Activated CD8-positive, alpha-beta memory T cell treated with anti-CD3 and anti-CD28 coated beads for 1 hour (primary cell): ENCODE measurements around the gene GJC2.

Experiments
- DNase-seq, 2 donors: peaks; one replicate each; pipeline ENCODE4 v3.0.0-alpha.2; 2020; ENCODE audit warnings: low read depth in 1 of 2; ENCODE audit errors: extremely low read depth in 1 of 2

The GJC2 gene

GRCh38 chr1:228156515-228156881 is 6.8 kb downstream of the GJC2 start:
- no peak for DNase-seq

- no peak for DNase-seq
These were observed 7.4 kb downstream of the GJC2 start for GRCh38 chr1:228156941-228157728.

GRCh38 chr1:228157729-228158126 is 8.0 kb downstream of the GJC2 start:
- DNase-seq, result no peak

GRCh38 chr1:228158151-228159007 is 8.6 kb downstream of the GJC2 start:
- DNase-seq, result no peak

GRCh38 chr1:228159008-228159665 is 9.4 kb downstream of the GJC2 start:
- DNase-seq, result no peak

- no peak for DNase-seq
These were observed 10.6 kb downstream of the GJC2 start for GRCh38 chr1:228160201-228160761.

GRCh38 chr1:228161362-228161761 is 11.6 kb downstream of the GJC2 start:
- no peak for DNase-seq

GRCh38 chr1:228161866-228162265 is 12.1 kb downstream of the GJC2 start:
- DNase-seq, result no peak

GRCh38 chr1:228162286-228163006 is 12.7 kb downstream of the GJC2 start:
- DNase-seq, result no peak

GRCh38 chr1:228163007-228163753 is 13.4 kb downstream of the GJC2 start:
- DNase-seq, result no peak

GRCh38 chr1:228163776-228164519 is 14.2 kb downstream of the GJC2 start:
- DNase-seq, result no peak

- no peak for DNase-seq
These were observed 15.0 kb downstream of the GJC2 start for GRCh38 chr1:228164561-228165371.

- peak; percentile 99 for DNase-seq
These were observed 15.8 kb downstream of the GJC2 start, which contains the start of gene IBA57 for GRCh38 chr1:228165372-228166169. IBA57 (plus strand) TSS chr1:228165804; CDS start chr1:228165817, 13 bp downstream.

GRCh38 chr1:228166170-228166936 is 16.6 kb downstream of the GJC2 start:
- peak; percentile 37 to 44 for DNase-seq

- no peak for DNase-seq
These were observed 19.0 kb downstream of the GJC2 start for GRCh38 chr1:228168563-228169270.

GRCh38 chr1:228169345-228169744 is 19.6 kb downstream of the GJC2 start:
- no peak for DNase-seq
